Heart left ventricle (tissue), 16 donors: ENCODE measurements around the gene AADACL3. TPM values are rescaled to one million over a fixed set of nuclear protein-coding genes. Genes with fewer than 3 reads are reported as not detected.

Experiments used
- ATAC-seq, 4 donors: fragments of 200-7000 bp; cut with Tn5 transposase; one replicate each; pipeline ENCODE4 v1.9.1; 2020 to 2022; ENCODE audit warnings: moderate library complexity in 4 of 4, mild to moderate bottlenecking in 3 of 4, moderate number of reproducible peaks in 1 of 4
- DNase-seq, 5 donors: peaks; one replicate each; pipeline ENCODE4 v3.0.0-alpha.2; 2020
- H3K27ac ChIP-seq, 12 donors: fragments of 200-600 bp; sonication (generic) in 4 of 12; one replicate each; pipeline versions ENCODE4 v1.5.0 to v1.8.0; 2016 to 2022; ENCODE audit warnings: mild to moderate bottlenecking in 2 of 12
- H3K27me3 ChIP-seq, 9 donors: fragments of 200-600 bp; sonication (generic) in 2 of 9; one replicate each; pipeline versions ENCODE4 v1.5.1 to v1.8.0; 2016 to 2022; ENCODE audit warnings: mild to moderate bottlenecking in 3 of 9
- H3K36me3 ChIP-seq, 9 donors: fragments of 200-600 bp; sonication (generic) in 2 of 9; one replicate each; pipeline versions ENCODE4 v1.5.0 to v1.8.0; 2018 to 2022; ENCODE audit warnings: mild to moderate bottlenecking in 2 of 9
- H3K4me1 ChIP-seq, 12 donors: fragments of 200-600 bp; sonication (generic) in 4 of 12; one replicate each; pipeline versions ENCODE4 v1.5.0 to v1.8.0; 2016 to 2022; ENCODE audit warnings: mild to moderate bottlenecking in 3 of 12
- H3K4me3 ChIP-seq, 12 donors: fragments of 200-600 bp; sonication (generic) in 4 of 12; one replicate each; pipeline versions ENCODE4 v1.5.0 to v1.8.0; 2017 to 2022; ENCODE audit warnings: mild to moderate bottlenecking in 9 of 12, moderate library complexity in 4 of 12
- H3K9me3 ChIP-seq, 12 donors: fragments of 200-600 bp; sonication (generic) in 4 of 12; one replicate each; pipeline versions ENCODE4 v1.5.0 to v1.8.0; 2016 to 2022; ENCODE audit warnings: mild to moderate bottlenecking in 1 of 12
- CTCF ChIP-seq, 12 donors: fragments of 200-600 bp; sonication (generic) in 4 of 12; IDR thresholded peaks; one replicate each; pipeline versions ENCODE4 v1.5.0 to v1.8.0; 2018 to 2022; ENCODE audit warnings: antibody characterized with exemption in 12 of 12, mild to moderate bottlenecking in 5 of 12
- POLR2A ChIP-seq, 2 donors: fragments of 450-650 bp; IDR thresholded peaks; one replicate each; pipeline ENCODE4 v1.6.1; 2017; ENCODE audit warnings: antibody characterized with exemption in 2 of 2, mild to moderate bottlenecking in 2 of 2, moderate library complexity in 2 of 2
- WGBS, 4 donors: extraction: QIAGEN DNeasy Blood & Tissue Kit in 2 of 4; methylation state at CpG; one replicate each; pipeline versions ENCODE4 v1.1.5 to v1.1.7; 2013 to 2018; 5-methylcytosine and 5-hydroxymethylcytosine counted together
- intact Hi-C, 10 donors: fragments of 100-400 bp; cut with DNase I; formaldehyde crosslinking; loops; one replicate each; pipeline versions ENCODE4 v1.11.1 to v1.14.2; 2022
- polyA plus RNA-seq, 2 donors: library from polyadenylated mRNA; stranded (reverse); fragments of 200-250 nt; gene quantifications; one replicate each; pipeline ENCODE4 v1.2.3, GENCODE V29; 2013
- total RNA-seq, 9 donors: library from RNA; depleted of rRNA in 2 of 9; stranded (reverse); fragments of >200 nt in 2 of 9; fragmentation: NEBNext Ultra II Directional in 3 of 9; extraction: Animal tissue kit (Norgen Biotek cat#: 25700) in 3 of 9; gene quantifications; one replicate each; pipeline versions ENCODE4 v1.1.0 to v1.2.4, GENCODE V29; 2016 to 2023
- donor health status: ischemic (EF 13 %, LVEDD 7.1; RV severe dilation, severe dysfunction).
- donor health status: healthy with polysubstance abuse.
- donor health status: DM: no; HTN: yes; CAD: no.
- donor health status: DM: no; HTN: no; CAD: no.
- donor health status: ischemic (EF 25% LVEDD 6.9; RV normal size, moderate dysfunction).
- donor health status: ischemic (EF 25% LVEDD 5.7; RV mildly dilated, moderate dysfunction).
- donor health status: healthy.
- donor health status: DM: yes; HTN: yes; CAD: no.
- donor health status: ischemic (EF 35%, LVEDD 5.7; RV mildly dilated, moderate dysfunction).
- donor health status: nonischemic (EF 11% LVEDD 7.7; RV severe dilation, severe dysfunction).
- donor health status: DM: yes; HTN: yes; CAD: no.
- donor health status: PGD.
- donor health status: ischemic (EF 29% LVEDD 5.4; RV normal size, mild dysfunction).
- donor health status: nonischemic (EF 23%, LVEDD 6.1; RV moderate dilation, normal function).

Gene AADACL3
- total and polyA plus RNA-seq, 11 donors: not detected

- Histone ChIP-seq H3K9me3 (peaks cover 0 to 3% (median 0%) of the 10 kb centered on the region in 12 donors), H3K27me3 (peaks cover 0 to 42% (median 12%) of the 10 kb centered on the region in 9 donors), H3K4me1 (no peaks in the 10 kb centered on the region), H3K36me3 (no peaks in the 10 kb centered on the region), H3K27ac (no peak overlapping the region), H3K4me3 (no peak overlapping the region)
- ATAC-seq (no peak), DNase-seq (no peak)
- WGBS, 4 donors: 18 to 65% (median 55%) methylated on average over 2 of the region's 2 CpGs
- intact Hi-C loops: no loop called here
- TF ChIP-seq POLR2A (IDR thresholded peaks at IDR 0.05) (no peak), CTCF (IDR thresholded peaks at IDR 0.05) (no peak)
Observed at GRCh38 chr1:12769031-12769430, 53.1 kb downstream of the AADACL3 start.

GRCh38 chr1:12769976-12770505 is 54.1 kb downstream of the AADACL3 start:
- no peak for DNase-seq
- Histone ChIP-seq H3K9me3 (peaks cover 0 to 4% (median 0%) of the 10 kb centered on the region in 12 donors), H3K27ac (no peak overlapping the region), H3K27me3 (peaks cover 0 to 42% (median 12%) of the 10 kb centered on the region in 9 donors), H3K4me1 (no peaks in the 10 kb centered on the region), H3K4me3 (no peak overlapping the region), H3K36me3 (no peaks in the 10 kb centered on the region)
- TF ChIP-seq POLR2A (IDR thresholded peaks at IDR 0.05) (no peak), CTCF (IDR thresholded peaks at IDR 0.05) (no peak)
- no peak for ATAC-seq
- WGBS, 4 donors: 48 to 55% (median 52%) methylated on average over 6 to 7 of the region's 7 CpGs
- intact Hi-C loops: no loop called here

- Histone ChIP-seq H3K4me3 (no peak overlapping the region), H3K4me1 (no peaks in the 10 kb centered on the region), H3K36me3 (no peaks in the 10 kb centered on the region), H3K9me3 (peaks cover 0 to 4% (median 0%) of the 10 kb centered on the region in 12 donors), H3K27ac (no peak overlapping the region), H3K27me3 (peaks cover 0 to 42% (median 12%) of the 10 kb centered on the region in 9 donors)
- TF ChIP-seq POLR2A (IDR thresholded peaks at IDR 0.05) (no peak), CTCF (IDR thresholded peaks at IDR 0.05) (no peak)
- no peak for DNase-seq
- ATAC-seq: no peak
- WGBS, 4 donors: 66 to 80% (median 73%) methylated on average over 2 of the region's 2 CpGs
- intact Hi-C loops: no loop called here
Observed at GRCh38 chr1:12770620-12771019, 54.7 kb downstream of the AADACL3 start.

GRCh38 chr1:12771186-12771585 is 55.3 kb downstream of the AADACL3 start:
- ATAC-seq: no peak
- no peaks in the 10 kb centered on the region for H3K36me3 ChIP-seq

More at GRCh38 chr1:12771186-12771585, 55.3 kb downstream of the AADACL3 start:
- Histone ChIP-seq H3K27ac (no peak overlapping the region), H3K4me3 (no peak overlapping the region), H3K9me3 (peaks cover 0 to 4% (median 0%) of the 10 kb centered on the region in 12 donors), H3K27me3 (peaks cover 0 to 42% (median 12%) of the 10 kb centered on the region in 9 donors), H3K4me1 (no peaks in the 10 kb centered on the region)
- 67 to 72% (median 69%) methylated on average over 5 of the region's 5 CpGs for WGBS, 4 donors
- intact Hi-C loops: no loop called here
- no peak for DNase-seq
- TF ChIP-seq POLR2A (IDR thresholded peaks at IDR 0.05) (no peak), CTCF (IDR thresholded peaks at IDR 0.05) (no peak)
